Bone marrow (tissue), 2 donors: ENCODE measurements around the gene TEPSIN.
"Not testable (repeated sequence)": the region's sequence is repeated elsewhere in the genome, so short reads cannot be mapped to it uniquely, and the experiment has no call there.

Experiments
- DNase-seq, 2 donors: peaks; one replicate each; lab custom pipeline; 2025; lab: John Stamatoyannopoulos, UW

The TEPSIN gene

GRCh38 chr17:81235822-81236740, 2.8 kb downstream of the TEPSIN start:
- DNase-seq = no peak

GRCh38 chr17:81234940-81235821, 3.7 kb downstream of the TEPSIN start:
- DNase-seq = no peak

GRCh38 chr17:81234506-81234855, 4.4 kb downstream of the TEPSIN start:
- no peak for DNase-seq

GRCh38 chr17:81233811-81234505, 4.9 kb downstream of the TEPSIN start:
- no peak for DNase-seq

GRCh38 chr17:81233316-81233715, 5.5 kb downstream of the TEPSIN start:
- DNase-seq = no peak

GRCh38 chr17:81232616-81233241, 6.1 kb downstream of the TEPSIN start:
- no peak for DNase-seq

- DNase-seq = no peak
Measured at GRCh38 chr17:81231766-81232581, 6.9 kb downstream of the TEPSIN start.

- no peak for DNase-seq
Measured at GRCh38 chr17:81231121-81231645, 7.7 kb downstream of the TEPSIN start.

GRCh38 chr17:81230043-81230820, 8.6 kb downstream of the TEPSIN start:
- DNase-seq = no peak

- DNase-seq = no peak
Measured at GRCh38 chr17:81229666-81229920, 9.3 kb downstream of the TEPSIN start.

- DNase-seq = no peak
Measured at GRCh38 chr17:81228834-81229665, 9.8 kb downstream of the TEPSIN start.

GRCh38 chr17:81228420-81228819, 10.4 kb downstream of the TEPSIN start:
- DNase-seq = no peak

- DNase-seq = not testable (repeated sequence)
Measured at GRCh38 chr17:81227630-81228029, 11.2 kb downstream of the TEPSIN start.

- peak in 1 of 2 donors; percentile 26 for DNase-seq
Measured at GRCh38 chr17:81223762-81224130, 15.1 kb downstream of the TEPSIN start.

- DNase-seq = peak; percentile 93 to 99
Measured at GRCh38 chr17:81222906-81223761, 15.7 kb downstream of the TEPSIN start, which contains the start of gene CEP131. Gene CEP131, minus strand, starts transcription at chr17:81222965. Its CDS starts 2,909 bp downstream, at chr17:81220056.

- no peak for DNase-seq
Measured at GRCh38 chr17:81222620-81222905, 16.3 kb downstream of the TEPSIN start.

- no peak for DNase-seq
Measured at GRCh38 chr17:81221842-81222619, 16.8 kb downstream of the TEPSIN start.
